ENCODE measurements around the gene PLEKHG2.

The PLEKHG2 gene

GRCh38 chr19:39388657-39389056, 23.8 kb upstream of the PLEKHG2 start:
- H3K4me3 ChIP-seq (ENCODE audit: low read depth, low read length): no peak overlapping the region
- TF ChIP-seq CTCF (IDR thresholded peaks at IDR 0.05; ENCODE audit: low read depth, low read length): no peak

DNA sequence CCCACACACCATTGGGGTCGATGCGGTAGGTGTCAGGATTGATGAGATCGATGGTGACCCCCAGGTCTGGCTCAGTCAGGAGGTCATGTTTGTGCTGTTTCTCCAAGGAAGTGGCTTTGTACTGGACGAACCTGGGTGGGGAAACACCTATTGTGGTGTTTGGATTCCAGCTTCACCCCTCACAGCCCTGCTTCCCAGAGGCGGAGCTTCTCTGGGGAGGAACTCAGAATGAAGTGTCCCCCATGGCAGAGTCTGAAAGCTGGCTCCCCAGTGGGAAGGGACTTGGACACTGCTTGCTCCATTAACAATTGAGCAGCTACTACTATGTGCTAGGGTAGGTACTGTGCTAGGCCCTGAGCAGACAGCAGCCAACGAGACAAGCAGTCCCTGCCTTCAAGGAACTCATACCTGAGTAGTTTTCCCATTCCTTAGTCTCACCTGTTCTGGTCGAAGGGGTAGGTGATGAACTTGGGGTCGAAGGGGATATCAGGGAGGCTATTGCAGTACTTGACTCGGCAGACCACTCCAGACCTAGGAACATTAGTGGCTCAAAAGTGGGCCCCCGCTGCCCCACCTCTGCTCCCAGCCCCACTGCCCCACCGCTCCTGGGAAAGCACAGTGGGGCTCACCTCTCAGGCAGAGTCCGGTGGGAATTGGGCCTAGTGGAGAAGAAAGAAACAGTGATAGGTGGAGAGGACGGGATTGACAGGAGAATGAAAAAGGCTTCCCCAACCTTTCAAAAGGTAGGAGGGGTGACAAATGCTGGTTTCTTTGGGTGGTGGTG, 22.6 kb upstream of the PLEKHG2 start:
- peak overlapping the region; percentile 99 for H3K4me3 ChIP-seq (ENCODE audit: low read depth, low read length)
- no peak for TF ChIP-seq CTCF (IDR thresholded peaks at IDR 0.05; ENCODE audit: low read depth, low read length)

DNA sequence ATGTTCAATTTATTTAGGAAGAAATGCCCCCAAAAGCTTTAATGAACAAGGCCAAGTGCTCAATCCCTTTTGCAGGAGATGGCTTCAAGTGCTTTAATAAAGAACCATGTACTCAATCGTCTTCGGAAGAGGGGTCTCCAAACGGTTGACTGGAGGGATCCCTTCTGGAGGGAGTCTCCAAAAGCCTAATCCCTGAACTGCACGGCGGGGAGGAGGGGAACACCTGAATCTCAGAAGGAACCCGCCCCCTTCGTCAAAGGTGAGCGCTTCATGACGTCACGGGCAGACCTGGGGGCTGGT, 22.1 kb upstream of the PLEKHG2 start:
- H3K4me3 ChIP-seq (ENCODE audit: low read depth, low read length): peak overlapping the region; percentile 99
- TF ChIP-seq CTCF (IDR thresholded peaks at IDR 0.05; ENCODE audit: low read depth, low read length): no peak

DNA sequence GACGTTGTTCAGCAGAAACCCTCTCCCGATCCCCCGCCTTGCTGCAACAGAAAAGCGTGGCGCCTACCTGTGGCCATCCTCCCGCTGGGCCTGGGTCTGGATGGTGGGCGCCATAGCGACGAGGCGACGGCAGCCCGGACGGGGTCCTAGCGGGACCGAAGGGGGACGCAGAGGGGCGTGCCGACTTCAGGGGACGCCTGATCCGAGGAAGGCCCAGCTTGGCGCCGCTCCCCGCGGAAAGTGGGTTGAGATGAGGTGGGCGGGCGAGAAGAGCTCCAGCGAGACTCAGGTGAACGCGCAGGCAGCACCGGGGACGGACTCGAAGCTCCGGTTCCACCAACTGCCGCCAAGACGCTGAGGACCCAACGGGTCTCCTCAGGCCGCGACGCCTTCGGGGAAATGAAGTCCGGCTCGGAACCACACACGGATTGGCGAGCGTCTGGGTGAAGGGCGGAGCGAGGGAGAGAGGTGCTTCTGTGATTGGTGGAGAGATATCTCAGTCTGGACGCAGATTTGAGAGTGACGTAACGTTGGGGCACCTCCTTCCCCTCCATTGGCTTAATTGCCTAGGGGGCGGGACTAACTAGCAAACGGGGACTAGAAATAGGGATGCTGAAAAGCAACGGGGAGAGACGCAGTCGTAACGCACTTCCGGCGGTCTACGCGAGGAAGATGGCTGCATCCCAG, 21.6 kb upstream of the PLEKHG2 start, which contains the start of the genes MED29 and PAF1:
TSS of gene MED29 (plus strand) at position 628 of the 687 bp plus-strand sequence. CDS start at position 673, 45 bp downstream.
TSS of gene PAF1 (minus strand) at position 356 of the 687 bp plus-strand sequence. CDS start at position 114, 242 bp downstream.
- peak within 1 kb of the TSS; percentile 99 for H3K4me3 ChIP-seq (ENCODE audit: low read depth, low read length)
- no peak for TF ChIP-seq CTCF (IDR thresholded peaks at IDR 0.05; ENCODE audit: low read depth, low read length)

DNA sequence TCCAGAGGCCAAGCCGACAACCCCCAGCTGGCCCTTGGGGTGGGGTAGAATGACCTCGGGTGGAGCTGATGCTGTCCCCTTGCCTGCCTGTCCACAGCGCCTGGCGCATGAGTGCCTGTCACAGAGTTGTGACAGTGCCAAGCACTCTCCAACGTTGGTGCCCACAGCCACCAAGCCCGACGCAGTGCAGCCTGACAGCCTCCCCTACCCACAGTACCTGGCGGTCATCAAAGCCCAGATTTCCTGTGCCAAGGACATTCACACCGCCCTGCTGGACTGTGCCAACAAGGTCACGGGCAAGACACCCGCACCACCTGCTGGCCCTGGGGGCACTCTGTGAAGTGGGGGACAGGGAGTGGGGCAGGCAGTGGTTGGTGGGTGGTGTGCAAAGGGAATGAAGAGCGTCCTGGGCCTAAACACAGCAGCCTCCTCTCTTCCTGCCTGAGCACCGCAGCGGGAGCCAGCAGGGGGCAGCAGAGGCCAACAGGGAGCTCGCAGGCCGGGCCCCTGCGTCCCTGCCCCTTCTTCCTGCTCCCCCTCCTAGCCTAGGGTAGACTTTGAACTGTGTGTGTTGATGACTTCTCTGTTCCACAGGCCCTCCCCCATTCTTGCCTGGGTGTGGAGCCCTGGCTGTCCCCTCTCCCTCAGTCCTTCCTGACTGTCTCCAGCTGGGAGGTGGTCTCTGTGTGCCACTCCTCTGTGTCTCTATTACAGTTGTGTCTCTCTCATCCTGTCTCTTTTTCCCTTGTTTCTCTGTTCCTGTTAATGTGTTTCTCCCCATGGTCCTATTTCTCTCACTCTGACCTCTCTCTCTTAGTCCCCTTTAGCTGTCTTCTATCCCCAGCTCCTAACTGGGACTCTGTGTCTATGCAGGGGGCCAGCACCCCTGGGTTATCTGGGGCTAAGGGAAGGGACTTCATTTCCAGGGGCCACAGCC, 14.8 kb upstream of the PLEKHG2 start:
- H3K4me3 ChIP-seq (ENCODE audit: low read depth, low read length): no peak overlapping the region
- TF ChIP-seq CTCF (IDR thresholded peaks at IDR 0.05; ENCODE audit: low read depth, low read length): peak; percentile 92

DNA sequence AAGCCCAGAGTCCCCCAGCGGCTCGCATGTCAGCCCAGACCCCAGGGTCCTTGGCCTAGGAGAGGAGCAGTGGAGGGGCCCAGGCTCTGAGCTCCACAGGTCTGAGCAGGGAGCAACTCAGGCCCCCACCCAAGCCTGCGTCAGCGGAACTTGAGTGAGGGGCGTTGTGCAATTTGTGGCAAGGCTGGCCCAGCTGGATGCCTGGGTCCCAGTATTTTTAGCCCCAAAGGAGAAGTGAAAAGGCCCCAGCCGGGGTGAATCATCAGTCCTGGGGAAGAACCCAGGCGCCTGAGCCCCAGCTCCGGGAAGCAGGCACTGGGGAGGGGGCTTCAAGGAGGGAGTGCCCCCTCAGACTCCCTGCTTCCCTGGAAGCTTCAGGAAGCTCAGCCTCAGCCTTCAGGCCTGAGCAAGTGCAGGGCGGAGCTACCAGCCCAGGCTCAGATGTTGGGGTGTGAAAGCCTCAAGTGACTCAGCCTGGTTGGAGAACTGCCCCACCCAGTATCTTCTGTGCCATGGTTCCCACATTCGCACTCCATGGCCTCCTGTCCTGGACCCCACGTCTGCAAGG, 14.1 kb upstream of the PLEKHG2 start:
- H3K4me3 ChIP-seq (ENCODE audit: low read depth, low read length): no peak overlapping the region
- TF ChIP-seq CTCF (IDR thresholded peaks at IDR 0.05; ENCODE audit: low read depth, low read length): no peak

All from WI38 (cell line).